ENCODE data around the gene MAMSTR.

Gene MAMSTR

GRCh38 chr19:48755084-48755641 is 35.6 kb upstream of the MAMSTR start, which contains the start of gene FGF21:
FGF21 (plus strand) TSS chr19:48755524; CDS start chr19:48756237, 713 bp downstream.
- Histone ChIP-seq H3K9ac (ENCODE audit: low read depth, low read length, poor library complexity, severe bottlenecking) (no peak within 1 kb of the TSS), H3K4me2 (ENCODE audit: low read depth, low read length, poor library complexity, severe bottlenecking) (no peak within 1 kb of the TSS)
- no peak for TF ChIP-seq EZH2phosphoT487 (IDR thresholded peaks at IDR 0.05; ENCODE audit: borderline replicate concordance)
- TF ChIP-seq CTCF (conservative IDR thresholded peaks at IDR 0.05; ENCODE audit: low read length): no peak

GRCh38 chr19:48752496-48753365 is 33.2 kb upstream of the MAMSTR start, which contains the start of gene FUT1:
FUT1 (minus strand) TSS chr19:48752641; CDS start chr19:48751281, 1,360 bp downstream.
- no peaks in the 10 kb centered on the region for H3K9me2 ChIP-seq (replicated peaks; ENCODE audit: low read depth, low read length)
- H3K4me1 ChIP-seq (ENCODE audit: insufficient read depth, low read length, poor library complexity, severe bottlenecking): no peaks in the 10 kb centered on the region
- no peaks in the 10 kb centered on the region for H3K36me3 ChIP-seq (ENCODE audit: insufficient read depth, low read length)
- TF ChIP-seq CTCF (conservative IDR thresholded peaks at IDR 0.05; ENCODE audit: low read length): no peak
- TF ChIP-seq EZH2phosphoT487 (IDR thresholded peaks at IDR 0.05; ENCODE audit: borderline replicate concordance): no peak
- H3K79me2 ChIP-seq (ENCODE audit: insufficient read depth, low read length): no peaks in the 10 kb centered on the region
- H2AFZ ChIP-seq (ENCODE audit: low read length): no peak within 1 kb of the TSS
- H3K9ac ChIP-seq (ENCODE audit: low read depth, low read length, poor library complexity, severe bottlenecking): no peak within 1 kb of the TSS
- no peaks in the 10 kb centered on the region for H3K27me3 ChIP-seq (ENCODE audit: insufficient read depth, low read length, poor library complexity, severe bottlenecking)
- no peaks in the 10 kb centered on the region for H3F3A ChIP-seq (ENCODE audit: low read depth)
- H3K9me3 ChIP-seq (ENCODE audit: insufficient read depth, low read depth, low read length): no peaks in the 10 kb centered on the region
- H3K4me3 ChIP-seq (ENCODE audit: low read length, poor library complexity, severe bottlenecking): no peak within 1 kb of the TSS
- no peaks in the 10 kb centered on the region for H4K20me1 ChIP-seq (ENCODE audit: insufficient read depth, low read length, poor library complexity, severe bottlenecking)
- H3K4me2 ChIP-seq (ENCODE audit: low read depth, low read length, poor library complexity, severe bottlenecking): no peak within 1 kb of the TSS

More at GRCh38 chr19:48755084-48755641, 35.6 kb upstream of the MAMSTR start, which contains the start of gene FGF21:
- Histone ChIP-seq H3F3A (ENCODE audit: low read depth) (no peaks in the 10 kb centered on the region), H3K27me3 (ENCODE audit: insufficient read depth, low read length, poor library complexity, severe bottlenecking) (no peaks in the 10 kb centered on the region), H3K9me2 (replicated peaks; ENCODE audit: low read depth, low read length) (no peaks in the 10 kb centered on the region), H3K4me1 (ENCODE audit: insufficient read depth, low read length, poor library complexity, severe bottlenecking) (no peaks in the 10 kb centered on the region), H3K9me3 (ENCODE audit: insufficient read depth, low read depth, low read length) (no peaks in the 10 kb centered on the region), H2AFZ (ENCODE audit: low read length) (no peak within 1 kb of the TSS), H3K79me2 (ENCODE audit: insufficient read depth, low read length) (no peaks in the 10 kb centered on the region), H4K20me1 (ENCODE audit: insufficient read depth, low read length, poor library complexity, severe bottlenecking) (no peaks in the 10 kb centered on the region), H3K36me3 (ENCODE audit: insufficient read depth, low read length) (no peaks in the 10 kb centered on the region), H3K4me3 (ENCODE audit: low read length, poor library complexity, severe bottlenecking) (no peak within 1 kb of the TSS)

- Histone ChIP-seq H3K4me1 (ENCODE audit: insufficient read depth, low read length, poor library complexity, severe bottlenecking) (no peaks in the 10 kb centered on the region), H3K4me3 (ENCODE audit: low read length, poor library complexity, severe bottlenecking) (no peak overlapping the region), H3F3A (ENCODE audit: low read depth) (no peaks in the 10 kb centered on the region), H3K79me2 (ENCODE audit: insufficient read depth, low read length) (no peaks in the 10 kb centered on the region), H2AFZ (ENCODE audit: low read length) (no peak overlapping the region), H3K27me3 (ENCODE audit: insufficient read depth, low read length, poor library complexity, severe bottlenecking) (no peaks in the 10 kb centered on the region), H3K4me2 (ENCODE audit: low read depth, low read length, poor library complexity, severe bottlenecking) (no peak overlapping the region), H3K9me3 (ENCODE audit: insufficient read depth, low read depth, low read length) (no peaks in the 10 kb centered on the region), H3K9ac (ENCODE audit: low read depth, low read length, poor library complexity, severe bottlenecking) (no peak overlapping the region), H3K9me2 (replicated peaks; ENCODE audit: low read depth, low read length) (no peaks in the 10 kb centered on the region), H4K20me1 (ENCODE audit: insufficient read depth, low read length, poor library complexity, severe bottlenecking) (no peaks in the 10 kb centered on the region), H3K36me3 (ENCODE audit: insufficient read depth, low read length) (no peaks in the 10 kb centered on the region)
- TF ChIP-seq CTCF (conservative IDR thresholded peaks at IDR 0.05; ENCODE audit: low read length) (no peak), EZH2phosphoT487 (IDR thresholded peaks at IDR 0.05; ENCODE audit: borderline replicate concordance) (no peak)
Observed at GRCh38 chr19:48751845-48752495, 32.4 kb upstream of the MAMSTR start.
